ENCODE data around the gene HYLS1.

Gene HYLS1

DNA sequence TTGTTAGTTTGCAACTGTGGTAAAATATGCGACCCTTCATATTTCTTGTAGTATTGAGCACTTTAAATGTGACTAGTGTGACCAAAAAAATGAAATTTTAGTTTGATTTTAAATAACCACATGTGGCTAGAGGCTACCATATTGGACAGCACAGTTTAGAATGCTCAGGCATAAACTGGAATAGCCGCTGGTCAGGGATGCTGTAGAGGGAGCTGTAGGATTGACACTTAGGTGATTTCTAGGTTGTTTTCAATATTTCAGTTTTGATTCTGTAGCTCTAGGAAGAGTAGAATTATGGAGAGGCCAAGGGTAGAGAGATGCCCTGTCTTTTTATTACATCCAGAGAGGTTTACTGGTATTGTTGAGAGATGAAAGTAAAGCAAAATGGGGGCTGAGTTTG is 47.6 kb downstream of the HYLS1 start:
- no peak for DNase-seq

DNA sequence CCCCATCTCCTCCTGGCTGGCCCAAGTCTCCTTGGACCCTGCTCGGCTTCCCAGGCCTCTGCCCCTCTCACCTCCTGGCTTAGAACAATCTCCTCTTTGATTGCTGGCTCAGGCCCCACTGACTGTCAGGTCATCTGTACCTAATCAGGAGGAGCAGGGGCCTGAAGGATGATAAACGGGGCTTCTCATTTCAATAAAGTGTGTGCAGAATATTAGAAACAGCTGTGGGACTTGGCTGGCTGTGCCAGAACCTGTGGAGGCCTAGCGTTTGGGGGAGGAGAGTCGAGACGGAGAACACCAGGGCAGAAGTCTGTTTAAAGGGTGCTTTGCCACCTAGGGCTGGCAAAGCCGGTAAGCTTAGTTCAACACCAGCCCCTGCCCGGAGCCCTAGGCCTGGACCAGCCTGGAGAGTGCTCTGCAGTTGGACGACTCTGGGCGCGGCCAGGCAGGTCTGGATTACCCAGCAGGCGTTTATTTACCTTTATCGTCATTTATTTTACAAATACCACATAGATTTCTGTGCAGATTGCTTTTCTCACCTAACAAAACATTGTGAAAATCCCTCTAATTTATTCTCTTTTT is 48.2 kb downstream of the HYLS1 start:
- no peak for DNase-seq

DNA sequence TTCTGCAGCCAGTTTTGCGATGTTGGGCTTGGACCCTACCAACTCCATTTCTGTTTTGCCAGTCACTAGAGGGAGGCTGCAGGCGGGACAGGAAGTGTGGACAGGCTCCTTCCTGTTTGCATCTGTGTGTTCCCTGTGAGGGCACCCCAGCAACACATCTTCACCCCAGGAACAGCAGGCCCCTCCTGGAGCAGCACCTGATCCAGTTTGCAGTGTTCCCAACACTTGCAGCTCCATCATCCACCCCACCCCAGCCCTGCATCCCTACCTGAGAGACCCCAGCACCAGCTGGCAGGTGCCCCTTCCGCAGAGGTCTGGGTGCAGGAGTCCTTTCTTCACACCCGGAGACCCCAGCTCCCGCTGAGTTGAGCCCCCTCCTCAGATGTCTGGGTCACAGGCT is 51.0 kb downstream of the HYLS1 start:
- no peak for DNase-seq

DNA sequence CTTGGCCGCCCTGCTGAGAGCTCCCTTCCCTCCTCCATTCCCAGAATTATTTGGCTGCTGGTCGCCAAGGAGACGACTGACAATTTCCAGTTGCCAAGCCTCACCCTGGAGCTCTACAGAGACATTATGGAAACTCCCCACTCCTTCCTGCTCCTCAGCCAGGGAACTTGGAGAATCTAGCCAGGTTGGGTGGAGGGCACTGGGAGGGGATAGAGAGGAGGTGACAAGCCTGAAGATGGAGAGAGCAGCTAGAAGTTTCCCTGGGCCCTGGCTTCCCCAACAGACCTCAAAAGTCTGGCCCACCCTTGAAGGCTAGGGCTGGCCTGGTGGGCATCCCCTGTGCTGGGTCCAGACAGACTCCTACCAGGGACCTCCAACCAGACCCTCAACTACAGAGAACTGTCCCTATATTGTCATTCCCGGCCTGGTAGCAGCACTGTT is 51.6 kb downstream of the HYLS1 start:
- DNase-seq: no peak

DNA sequence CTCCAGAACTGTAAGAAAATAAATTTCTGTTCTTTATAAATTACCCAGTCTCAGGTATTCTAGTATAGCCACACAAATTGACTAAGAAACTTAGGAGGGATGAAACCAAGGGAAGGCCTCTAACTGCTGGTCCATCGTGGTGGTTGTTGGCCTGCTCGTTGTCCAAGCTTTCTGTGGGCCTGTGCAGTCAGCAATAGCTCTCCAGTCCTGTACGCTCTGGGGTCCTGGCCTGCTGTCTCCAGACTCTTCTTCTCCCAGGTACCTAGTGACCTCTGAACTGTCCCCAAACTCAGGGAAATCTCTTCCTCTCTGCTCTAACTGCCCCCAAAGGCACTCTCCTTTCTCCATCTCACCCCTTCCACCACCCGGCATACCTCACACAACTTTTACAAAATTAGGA is 52.7 kb downstream of the HYLS1 start:
- DNase-seq: no peak

DNA sequence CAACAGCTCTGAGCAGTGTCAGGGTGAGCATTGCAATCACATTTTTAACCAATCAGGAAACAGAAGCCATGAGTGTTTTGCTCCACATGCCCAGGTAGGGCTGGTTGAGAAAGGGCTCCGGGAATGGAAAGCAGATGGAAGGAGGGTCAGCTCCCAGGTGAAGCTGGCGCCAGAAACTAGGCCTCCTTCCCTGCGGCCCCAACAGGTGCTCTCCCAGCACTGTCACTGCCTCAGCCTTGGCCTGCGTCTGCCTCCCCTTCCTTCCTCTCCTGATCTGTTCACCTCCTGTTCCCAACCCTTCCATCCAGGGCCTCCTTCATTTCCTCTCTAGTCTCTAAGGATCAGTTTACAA is 53.8 kb downstream of the HYLS1 start:
- DNase-seq: no peak

DNA sequence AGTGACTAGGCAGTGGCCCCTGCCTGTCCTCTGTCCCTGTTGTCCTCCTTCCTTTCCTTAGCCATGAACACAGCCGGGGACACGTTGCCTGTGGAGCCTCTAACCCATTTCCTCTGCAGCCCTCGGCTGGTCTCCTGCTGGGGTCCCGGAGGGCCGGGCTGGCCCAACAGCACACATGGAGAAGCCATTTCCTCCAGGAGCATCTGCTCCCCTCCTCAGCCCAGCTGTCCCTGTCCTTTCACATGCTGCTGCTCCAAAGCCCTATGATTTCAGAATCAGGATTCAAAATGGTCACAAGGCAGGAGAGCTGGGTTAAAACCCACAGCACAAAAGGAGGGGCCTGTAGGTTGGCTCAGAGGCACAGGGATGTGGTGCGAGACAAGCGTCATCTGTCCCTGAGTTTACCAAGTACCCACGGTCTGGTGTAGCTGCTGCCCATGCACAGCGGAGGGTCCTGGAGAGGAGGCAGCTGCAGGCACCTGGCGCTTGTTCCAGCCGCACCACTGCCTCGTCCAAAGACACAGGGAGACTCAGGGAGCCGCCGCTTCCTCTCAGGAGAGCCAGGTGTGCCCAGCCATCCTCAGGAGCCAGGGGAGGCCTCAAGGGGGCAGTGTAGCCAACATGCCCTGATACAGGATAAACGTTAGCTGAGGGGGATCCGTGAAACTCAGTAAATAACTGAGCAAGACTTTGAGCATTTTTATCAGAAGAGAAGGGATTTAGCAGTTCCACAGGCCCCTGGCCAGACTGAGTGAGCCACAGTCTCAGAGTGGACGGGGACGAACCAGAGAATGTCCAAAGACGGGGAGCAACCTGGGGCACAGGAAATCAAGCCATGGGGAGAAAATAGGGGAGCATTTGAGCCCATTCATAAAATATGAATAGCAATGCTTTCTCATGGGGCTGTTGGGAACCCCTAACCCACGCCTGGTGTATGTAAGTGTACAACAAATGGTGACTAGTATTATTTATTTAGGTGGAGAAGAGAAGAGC is 54.4 kb downstream of the HYLS1 start:
- DNase-seq: peak; percentile 19

DNA sequence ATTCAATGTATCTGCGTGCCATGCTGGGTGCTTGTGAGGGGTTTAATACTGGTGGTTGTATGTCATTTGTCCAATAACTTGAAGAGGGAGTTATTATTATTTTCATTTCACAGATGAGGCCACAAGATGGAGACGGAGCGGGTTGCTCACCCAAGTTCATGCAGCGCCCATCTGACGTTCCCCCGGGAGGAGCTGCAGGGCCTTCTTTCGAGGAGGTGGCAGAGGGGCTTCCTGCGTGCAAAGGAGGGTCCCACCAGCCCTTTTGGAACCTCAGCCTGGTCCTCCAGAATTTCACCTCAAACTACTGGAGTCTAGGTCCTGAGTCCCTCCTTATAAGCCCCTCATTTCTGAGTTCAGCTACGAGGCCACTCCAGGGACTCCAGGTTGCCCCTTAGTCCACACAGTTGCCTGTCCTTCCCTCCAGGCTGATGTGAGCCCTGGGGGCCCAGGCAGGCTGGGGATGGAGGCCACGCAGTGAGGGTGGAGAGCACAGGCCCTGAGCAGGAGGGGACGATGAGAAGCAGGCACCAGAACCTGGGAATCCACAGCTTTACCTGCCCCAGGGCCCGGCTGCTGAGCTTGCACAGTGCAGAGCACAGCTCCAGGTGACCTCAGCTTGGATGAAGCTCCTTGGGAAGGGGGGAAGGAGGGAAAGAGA is 55.4 kb downstream of the HYLS1 start:
- DNase-seq: no peak

DNA sequence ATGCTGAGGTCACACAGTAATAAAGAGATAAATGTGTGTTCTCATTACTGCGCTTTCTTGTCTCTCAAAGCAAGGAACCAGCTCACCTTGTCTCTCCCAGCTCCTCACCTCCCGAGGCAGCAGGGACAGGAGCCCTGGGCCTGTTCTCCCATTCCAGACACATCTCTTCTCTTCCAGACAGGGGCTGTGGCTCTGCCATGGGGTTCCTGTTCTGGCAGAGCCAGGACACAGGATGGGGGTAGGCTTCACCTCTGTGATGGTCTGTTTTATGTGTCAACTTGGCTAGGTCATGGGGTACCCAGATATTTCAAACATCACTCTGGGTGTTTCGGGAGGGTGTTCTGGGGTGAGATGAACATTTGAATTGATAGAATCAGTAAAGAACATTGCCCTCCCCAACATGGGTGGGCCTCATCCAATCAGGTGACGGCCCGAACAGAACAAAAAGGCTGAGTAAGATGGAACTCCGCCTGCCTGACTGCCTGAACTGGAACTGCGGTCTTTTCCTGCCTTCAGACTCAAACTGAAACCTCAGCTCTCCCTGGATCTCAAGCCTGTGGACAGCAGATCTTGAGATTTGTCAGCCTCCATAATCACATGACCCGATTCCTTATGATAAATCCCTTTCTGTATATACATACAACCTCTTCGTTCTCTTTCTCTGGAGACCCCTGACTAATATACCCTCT is 56.3 kb downstream of the HYLS1 start:
- DNase-seq: no peak

DNA sequence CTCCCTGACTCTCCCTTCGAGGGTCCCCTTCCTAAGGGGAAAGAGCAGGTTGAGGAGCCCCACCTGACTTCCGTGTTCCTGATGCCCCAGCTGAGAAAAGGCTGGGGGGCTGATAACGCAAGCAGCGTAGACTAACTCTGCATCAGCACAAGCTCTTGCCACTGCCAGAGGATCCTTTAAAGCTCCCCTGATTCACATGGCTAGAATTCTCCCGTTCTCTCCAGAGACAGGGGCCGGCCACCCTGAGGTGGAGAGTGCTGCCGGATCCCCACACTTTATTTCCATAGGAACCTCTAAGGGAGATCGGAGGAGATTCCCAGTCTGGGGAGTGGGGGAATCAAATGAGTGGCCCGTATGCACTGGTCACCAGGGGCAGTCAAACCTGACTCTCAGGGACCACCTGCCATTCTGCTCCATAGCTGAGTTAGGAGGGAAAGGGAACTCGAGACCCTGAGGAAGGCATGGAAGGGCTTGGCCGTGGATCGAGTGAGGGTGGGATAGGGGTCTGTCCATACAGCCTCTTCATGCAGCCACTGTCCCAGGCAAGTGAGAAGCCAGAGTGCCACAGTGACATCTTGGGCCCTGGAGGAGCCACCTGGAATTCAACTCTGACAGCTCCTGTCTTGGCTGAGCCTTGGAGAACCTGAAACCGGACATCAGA is 57.0 kb downstream of the HYLS1 start:
- DNase-seq: no peak

DNA sequence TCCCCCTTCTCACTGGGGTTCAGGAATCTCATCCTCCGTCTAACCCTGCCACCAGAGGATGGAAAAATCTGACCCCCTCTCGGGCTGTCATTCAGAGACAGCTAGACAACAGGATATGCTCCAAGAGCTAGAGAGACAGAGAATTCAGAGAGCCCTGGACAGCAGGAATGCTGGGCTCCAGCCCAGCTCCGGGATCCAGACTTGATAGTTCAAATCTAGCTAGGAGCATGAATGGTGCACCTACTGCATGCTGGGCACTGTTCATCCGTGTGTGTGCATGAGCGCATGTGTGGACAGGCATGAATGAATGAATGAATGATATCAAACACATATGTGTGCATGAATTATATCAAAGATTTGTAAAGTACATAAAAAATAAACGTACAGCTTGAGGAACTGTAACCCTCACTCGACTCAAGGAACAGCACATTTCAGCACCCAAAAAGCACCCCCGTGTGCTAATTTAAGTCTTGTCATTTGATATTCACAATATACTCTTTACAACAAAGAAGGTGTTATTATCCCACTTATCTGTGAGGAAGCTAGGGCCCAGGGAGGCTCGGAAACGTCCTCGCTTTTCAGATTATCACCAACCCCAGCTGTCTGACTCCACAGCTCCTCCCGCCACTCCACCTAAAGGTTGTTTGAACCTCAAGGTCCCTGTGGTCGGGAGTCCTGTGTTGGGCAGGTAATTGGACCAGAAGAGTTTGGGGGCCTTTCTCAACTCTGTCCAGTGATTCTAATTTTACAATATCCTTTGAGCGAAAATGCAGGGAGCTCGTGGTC is 57.7 kb downstream of the HYLS1 start:
- DNase-seq: no peak

DNA sequence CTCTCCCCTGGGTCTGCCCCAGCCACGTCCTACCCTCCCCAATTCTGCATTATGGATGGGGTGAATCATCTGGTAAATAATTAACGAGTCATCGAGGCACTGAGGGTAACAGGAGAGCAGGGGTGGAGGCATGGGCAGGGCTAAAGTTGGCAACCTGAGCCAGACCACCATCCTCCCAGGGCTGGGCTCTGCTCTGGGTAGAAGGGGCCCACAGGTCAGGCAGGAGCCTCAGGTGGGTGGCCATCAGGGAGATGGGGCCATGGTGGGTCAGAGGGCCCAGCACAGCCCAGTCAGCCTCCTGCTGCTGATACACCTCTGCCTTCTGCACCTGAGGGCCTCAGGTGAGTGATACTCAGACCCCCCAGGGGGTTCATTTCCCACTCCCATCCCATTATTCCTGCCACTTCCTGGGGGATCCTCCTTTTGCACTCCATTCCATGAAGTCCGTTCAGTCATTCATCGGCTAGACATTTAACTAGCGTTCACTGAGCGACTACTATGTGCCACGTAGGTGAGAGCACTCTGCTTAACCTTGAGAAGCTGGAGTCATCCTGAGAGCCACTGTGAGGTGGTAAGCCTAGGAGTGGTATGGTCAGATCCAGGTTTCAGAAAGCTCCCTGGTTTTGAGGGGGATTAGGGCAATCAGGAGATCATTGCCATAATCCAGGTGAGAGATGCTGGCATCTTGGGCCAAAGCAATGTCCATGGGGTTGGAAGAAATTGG is 58.5 kb downstream of the HYLS1 start, which contains the start of gene VSIG10L2:
Gene VSIG10L2, plus strand, starts transcription at position 248 of the 724 bp plus-strand sequence. Its CDS starts 12 bp downstream, at position 260.
- no peak for DNase-seq

DNA sequence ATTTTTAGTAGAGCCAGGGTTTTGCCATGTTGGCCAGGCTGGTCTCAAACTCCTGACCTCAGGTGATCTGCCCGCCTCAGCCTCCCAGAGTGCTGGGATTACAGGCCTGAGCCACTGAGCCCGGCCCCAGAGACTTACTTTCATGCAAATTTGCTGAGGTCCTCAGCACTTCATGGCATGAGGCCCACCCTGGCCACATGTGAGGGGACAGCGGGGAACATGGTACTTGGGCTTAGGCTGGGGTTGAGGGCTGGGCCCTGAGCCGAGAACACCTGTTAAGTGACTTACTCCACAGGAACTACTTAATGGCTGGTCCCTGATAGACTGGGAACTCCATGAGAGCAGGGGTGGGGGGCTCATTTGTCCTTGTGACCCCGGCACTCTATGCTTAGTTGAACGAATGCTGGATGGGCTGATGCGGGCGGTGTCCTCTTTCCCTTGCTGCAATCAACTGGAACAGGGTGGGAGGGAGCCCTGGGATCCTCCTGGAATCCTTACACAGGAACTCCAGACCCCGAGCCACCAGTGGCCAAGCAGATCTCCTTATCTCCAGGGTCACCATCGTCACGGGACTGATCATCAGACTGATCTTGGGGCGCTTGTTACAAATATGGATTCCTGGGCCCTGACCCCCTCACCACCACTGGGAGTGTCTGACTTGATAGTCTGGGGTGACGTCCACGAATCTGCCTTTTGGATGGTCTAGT is 59.4 kb downstream of the HYLS1 start:
- no peak for DNase-seq

DNA sequence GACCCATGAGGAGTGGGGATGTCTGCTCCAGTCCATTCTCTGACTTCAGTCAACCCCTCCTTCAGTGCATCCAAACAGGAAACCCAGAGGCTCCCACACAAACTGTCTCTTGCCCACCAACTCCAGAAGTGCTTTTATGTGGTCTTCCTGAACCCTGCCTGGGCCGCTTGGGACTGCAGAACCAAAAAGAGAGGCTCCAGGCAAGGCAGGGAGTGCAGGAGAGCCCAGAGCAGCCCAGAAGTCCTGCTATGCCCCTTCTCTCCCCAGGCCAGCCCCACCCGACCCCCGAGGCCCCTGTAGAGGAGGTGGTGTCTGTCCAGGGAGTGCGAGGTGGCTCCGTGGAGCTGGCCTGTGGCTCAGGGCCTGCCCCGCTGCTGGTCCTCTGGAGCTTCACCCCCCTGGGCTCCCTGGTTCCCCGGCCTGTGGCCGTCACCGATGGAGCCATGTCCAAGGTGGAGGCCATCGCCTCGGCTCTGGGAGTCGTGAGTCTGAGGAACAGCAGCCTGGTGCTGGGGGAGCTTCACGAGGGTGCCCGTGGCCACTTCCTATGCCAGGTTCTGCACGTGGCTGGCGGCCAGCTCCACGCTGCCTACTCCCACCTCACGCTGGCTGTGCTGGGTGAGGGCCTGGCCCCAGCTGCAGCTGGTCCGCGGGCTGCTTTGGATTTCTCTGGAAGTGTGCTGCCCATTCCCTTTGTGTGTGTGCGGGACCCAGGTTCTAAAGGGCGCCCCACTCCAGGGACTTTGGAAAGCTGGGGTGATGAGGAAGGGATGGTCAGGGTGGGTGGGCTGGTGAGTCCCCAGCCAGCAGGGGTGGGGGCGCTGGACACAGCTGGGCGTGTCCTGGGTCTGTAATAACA is 60.2 kb downstream of the HYLS1 start:
- no peak for DNase-seq

DNA sequence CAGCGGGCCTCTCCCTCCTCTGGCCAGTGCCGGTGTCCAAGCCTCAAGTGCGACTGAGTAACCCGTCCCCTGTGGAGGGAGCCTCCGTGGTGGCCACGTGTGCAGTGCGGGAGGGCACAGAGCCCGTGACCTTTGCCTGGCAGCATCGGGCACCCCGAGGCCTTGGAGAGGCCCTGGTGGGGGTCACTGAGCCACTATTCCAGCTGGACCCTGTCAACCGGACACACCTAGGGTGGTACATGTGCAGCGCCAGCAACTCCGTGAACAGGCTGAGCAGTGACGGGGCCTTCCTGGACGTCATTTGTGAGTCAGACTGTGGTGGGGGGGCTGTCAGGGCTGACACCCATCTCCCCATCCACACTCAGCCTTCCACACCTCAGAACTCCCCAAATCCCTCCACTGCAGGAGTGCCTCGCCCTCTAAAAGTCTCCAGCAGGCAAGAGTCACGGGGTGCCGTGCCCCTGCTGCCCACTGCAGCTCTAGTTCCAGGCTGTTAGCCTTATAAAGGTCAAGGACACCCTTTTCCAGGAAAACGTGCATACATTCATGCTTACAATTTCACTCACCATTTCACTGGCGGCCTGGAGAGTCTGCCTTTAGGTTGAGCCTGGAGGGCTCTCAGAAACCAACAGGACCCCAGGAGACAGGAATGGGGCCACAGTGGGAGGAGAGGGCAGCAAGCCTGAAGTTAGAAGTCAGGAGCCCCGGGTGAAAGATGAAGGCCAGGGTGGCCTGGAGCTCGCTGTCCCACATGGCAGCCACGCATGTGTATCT is 61.0 kb downstream of the HYLS1 start:
- no peak for DNase-seq

DNA sequence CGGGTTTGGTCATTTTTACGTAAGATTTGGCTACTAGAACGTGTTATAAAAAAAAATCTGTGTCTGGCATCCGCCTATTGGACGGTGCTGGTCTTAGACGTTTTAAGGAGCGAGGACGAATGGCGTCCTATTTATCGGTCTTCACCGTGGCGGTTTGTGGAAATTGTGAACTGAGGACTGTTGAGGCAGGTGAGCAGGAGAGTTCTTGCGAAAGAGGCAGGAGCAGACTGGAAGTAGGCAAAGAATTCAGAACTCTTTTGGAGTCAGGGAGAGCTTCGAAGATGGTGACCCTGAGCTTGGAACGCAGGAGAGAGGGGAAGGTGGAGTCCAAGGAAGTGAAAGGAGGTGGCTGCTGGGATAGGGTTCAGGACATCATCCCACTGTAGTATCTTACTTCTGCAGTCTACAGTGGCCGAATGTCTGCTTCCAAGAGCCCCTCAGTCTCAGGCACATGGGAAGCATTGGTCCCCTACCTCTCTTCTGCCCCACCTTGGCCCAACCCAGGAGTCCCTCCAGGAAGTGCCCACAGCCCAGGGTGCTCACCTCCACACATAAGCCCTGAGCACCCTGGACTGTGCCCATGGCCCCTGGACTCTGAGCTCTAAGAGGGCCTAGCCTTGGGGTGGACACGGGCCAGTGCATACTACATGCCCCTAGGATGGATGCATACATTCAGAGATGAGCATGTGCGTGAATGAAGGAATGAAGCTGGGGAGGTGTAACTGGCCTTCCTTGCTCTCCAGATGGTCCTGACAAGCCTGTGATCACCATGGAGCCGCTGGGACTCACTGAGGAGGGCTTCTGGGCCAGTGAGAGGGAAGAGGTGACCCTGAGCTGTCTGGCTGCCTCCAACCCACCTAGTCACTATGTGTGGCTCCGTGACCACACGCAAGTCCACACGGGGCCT is 62.1 kb downstream of the HYLS1 start:
- DNase-seq: no peak

DNA sequence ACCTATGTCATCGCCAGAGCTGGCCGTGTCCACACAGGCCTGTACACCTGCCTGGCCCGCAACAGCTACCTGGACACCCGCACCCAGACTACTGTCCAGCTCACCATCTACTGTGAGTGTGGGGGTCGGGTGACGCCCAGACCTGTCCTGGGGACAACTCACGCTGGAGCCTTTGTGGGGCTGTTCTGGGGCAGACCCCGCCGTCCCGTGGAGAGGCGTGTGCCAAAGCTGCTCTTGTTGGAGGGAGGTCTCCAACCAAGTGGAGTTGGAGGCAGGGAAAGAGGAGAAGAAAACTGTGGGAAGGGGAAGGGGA is 62.7 kb downstream of the HYLS1 start:
- no peak for DNase-seq
